ENCODE data around the gene SIM2. TPM values are rescaled to one million over a fixed set of nuclear protein-coding genes. Genes with fewer than 3 reads are reported as not detected.
A peak's percentile ranks its signal among the peaks of the same experiment; 100 is the strongest.

SIM2 gene
- total and polyA plus RNA-seq, 9 donors = 0.01 to 0.23 (median 0.11) TPM; not detected in 4

DNA sequence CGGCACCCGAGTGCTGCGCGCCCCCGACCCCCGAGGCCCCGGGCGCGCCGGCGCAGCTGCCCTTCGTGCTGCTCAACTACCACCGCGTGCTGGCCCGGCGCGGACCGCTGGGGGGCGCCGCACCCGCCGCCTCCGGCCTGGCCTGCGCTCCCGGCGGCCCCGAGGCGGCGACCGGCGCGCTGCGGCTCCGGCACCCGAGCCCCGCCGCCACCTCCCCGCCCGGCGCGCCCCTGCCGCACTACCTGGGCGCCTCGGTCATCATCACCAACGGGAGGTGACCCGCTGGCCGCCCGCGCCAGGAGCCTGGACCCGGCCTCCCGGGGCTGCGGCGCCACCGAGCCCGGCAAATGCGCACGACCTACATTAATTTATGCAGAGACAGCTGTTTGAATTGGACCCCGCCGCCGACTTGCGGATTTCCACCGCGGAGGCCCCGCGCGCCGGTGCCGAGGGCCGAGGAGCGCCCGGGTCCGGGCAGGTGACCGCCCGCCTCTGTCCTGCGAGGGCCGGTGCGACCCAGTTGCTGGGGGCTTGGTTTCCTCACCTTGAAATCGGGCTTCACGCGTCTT, 49.0 kb downstream of the SIM2 start:
- H3K4me3 ChIP-seq = peak overlapping the region; percentile 10
- no peak overlapping the region for H3K27ac ChIP-seq
- no peaks in the 10 kb centered on the region for H3K4me1 ChIP-seq (ENCODE audit: insufficient read depth)
- DNase-seq = peak in 1 of 5 donors; percentile 56
- TF ChIP-seq POLR2A (IDR thresholded peaks at IDR 0.05) (no peak), EP300 (IDR thresholded peaks at IDR 0.05) (no peak)
- TF ChIP-seq, protein P1, sequence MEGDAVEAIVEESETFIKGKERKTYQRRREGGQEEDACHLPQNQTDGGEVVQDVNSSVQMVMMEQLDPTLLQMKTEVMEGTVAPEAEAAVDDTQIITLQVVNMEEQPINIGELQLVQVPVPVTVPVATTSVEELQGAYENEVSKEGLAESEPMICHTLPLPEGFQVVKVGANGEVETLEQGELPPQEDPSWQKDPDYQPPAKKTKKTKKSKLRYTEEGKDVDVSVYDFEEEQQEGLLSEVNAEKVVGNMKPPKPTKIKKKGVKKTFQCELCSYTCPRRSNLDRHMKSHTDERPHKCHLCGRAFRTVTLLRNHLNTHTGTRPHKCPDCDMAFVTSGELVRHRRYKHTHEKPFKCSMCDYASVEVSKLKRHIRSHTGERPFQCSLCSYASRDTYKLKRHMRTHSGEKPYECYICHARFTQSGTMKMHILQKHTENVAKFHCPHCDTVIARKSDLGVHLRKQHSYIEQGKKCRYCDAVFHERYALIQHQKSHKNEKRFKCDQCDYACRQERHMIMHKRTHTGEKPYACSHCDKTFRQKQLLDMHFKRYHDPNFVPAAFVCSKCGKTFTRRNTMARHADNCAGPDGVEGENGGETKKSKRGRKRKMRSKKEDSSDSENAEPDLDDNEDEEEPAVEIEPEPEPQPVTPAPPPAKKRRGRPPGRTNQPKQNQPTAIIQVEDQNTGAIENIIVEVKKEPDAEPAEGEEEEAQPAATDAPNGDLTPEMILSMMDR (IDR thresholded peaks at IDR 0.05) = no peak
- H3K36me3 ChIP-seq = no peaks in the 10 kb centered on the region
- 6 to 19% (median 8%) methylated on average over 24 to 80 of the region's 80 CpGs for WGBS, 3 donors
- H3K27me3 ChIP-seq = no peaks in the 10 kb centered on the region
- H3K9me3 ChIP-seq = no peaks in the 10 kb centered on the region
- intact Hi-C loops (cut with DNase I) = loop anchor here in 1 of 4 donors (5.0 kb wide), 1 partner anchor 179 kb away; no protein-coding TSS in a partner anchor

DNA sequence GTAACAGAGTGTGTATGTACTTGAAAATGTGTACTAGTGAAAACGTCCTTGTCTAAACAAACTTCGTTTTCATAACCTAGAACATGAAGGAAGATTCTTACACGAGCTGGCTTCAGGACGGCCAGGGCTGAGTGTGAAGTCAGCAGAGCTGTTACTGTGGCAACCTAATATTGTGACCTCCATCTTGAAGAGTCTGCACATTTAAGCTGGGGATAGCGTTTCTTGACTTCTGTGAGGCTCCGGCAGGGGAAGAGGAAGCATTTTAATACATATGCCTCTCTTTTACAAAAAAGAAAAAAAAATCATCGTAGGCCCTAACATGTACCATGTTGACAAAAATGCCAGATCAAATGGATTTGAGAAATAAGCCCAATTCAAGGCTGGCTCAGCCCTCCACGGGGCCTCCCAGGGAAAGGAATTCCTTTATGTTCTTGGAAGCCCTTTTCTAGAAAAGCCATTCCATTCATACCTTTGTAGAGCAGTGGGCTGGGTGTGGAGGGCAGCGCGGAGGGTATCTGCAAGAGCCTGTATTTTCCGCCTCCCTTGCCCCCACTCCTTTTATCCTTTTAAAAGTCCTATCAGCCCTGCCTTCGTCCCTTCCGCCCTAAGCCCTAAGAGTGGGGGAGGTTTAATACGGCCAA, 51.1 kb downstream of the SIM2 start:
- no peak for DNase-seq
- intact Hi-C loops (cut with DNase I) = loop anchor here in 1 of 4 donors (5.0 kb wide), 1 partner anchor 177 kb away; no protein-coding TSS in a partner anchor
- H3K4me3 ChIP-seq = no peak overlapping the region
- H3K27ac ChIP-seq = no peak overlapping the region
- no peaks in the 10 kb centered on the region for H3K9me3 ChIP-seq
- H3K27me3 ChIP-seq = no peaks in the 10 kb centered on the region
- no peaks in the 10 kb centered on the region for H3K4me1 ChIP-seq (ENCODE audit: insufficient read depth)
- 90 to 91% (median 90%) methylated on average over 14 of the region's 14 CpGs for WGBS, 3 donors
- TF ChIP-seq, protein P1 (IDR thresholded peaks at IDR 0.05) = no peak
- TF ChIP-seq POLR2A (IDR thresholded peaks at IDR 0.05) (no peak), EP300 (IDR thresholded peaks at IDR 0.05) (no peak)
- H3K36me3 ChIP-seq = no peaks in the 10 kb centered on the region

DNA sequence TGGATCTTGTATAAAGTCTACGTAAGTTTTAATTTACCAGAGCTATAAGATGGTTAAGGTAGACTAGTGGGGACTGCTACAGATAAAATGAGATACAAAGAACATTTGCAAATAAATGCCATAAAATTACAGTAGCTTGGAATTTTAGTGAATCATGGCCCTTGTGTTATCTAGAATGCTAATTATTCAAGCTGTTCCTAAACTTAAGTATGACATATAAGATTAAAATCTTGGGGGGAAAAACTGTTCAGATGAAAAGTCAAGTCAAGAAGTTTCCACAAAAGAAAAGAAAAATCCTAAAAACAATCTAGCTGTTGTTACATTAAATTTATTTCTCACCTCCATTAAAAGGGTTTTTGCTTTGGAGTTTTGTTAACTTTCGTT, 51.7 kb downstream of the SIM2 start:
- no peaks in the 10 kb centered on the region for H3K4me1 ChIP-seq (ENCODE audit: insufficient read depth)
- no peaks in the 10 kb centered on the region for H3K27me3 ChIP-seq
- no peaks in the 10 kb centered on the region for H3K9me3 ChIP-seq
- TF ChIP-seq EP300 (IDR thresholded peaks at IDR 0.05) = no peak
- no peak for TF ChIP-seq POLR2A (IDR thresholded peaks at IDR 0.05)
- TF ChIP-seq, protein P1 (IDR thresholded peaks at IDR 0.05) = no peak
- intact Hi-C loops (cut with DNase I) = no loop called here
- no peak for DNase-seq
- H3K27ac ChIP-seq = no peak overlapping the region
- WGBS, 3 donors = 98 to 99% (median 98%) methylated on average over 2 of the region's 2 CpGs
- no peaks in the 10 kb centered on the region for H3K36me3 ChIP-seq
- H3K4me3 ChIP-seq = no peak overlapping the region

DNA sequence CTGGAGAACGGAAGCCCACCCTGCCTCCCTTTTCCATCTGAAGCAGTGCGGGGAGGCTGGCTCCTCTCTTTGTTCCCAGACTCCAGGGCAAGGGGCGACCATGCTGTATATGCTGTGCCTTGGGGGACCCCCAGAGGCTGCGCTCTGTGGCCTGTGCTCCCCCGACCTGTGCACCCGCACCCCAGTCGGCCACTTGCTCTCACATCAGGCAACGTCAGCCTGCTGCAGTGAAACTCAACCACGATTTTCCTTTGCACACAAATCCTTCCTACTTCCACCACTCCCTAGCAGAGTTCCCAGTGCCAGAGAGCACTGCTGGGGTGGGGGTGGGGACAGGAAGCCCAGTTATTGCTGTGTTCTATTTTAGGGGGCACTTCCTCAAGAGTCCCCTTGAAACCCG, 52.5 kb downstream of the SIM2 start:
- no peak for DNase-seq

DNA sequence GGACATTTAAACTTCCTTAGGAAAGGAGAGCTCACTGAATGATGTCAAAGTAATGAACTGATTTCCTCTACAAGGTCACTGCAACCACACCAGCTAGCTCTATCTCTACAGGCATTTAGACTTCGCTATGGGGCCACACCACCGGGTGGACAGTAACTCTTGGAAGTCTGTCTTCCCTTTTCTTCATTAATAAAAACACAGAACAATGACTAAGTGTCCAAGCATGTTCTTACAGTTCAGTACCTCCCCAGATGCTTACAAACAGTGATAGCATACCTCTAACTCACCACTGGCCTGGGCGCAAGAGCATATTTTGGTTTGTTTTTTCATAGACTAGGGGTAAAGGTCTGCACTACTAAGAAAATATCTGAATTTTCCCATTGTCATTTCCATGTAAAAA, 54.6 kb downstream of the SIM2 start:
- WGBS, 3 donors = 31 to 46% (median 33%) methylated on average over 3 of the region's 3 CpGs
- no peaks in the 10 kb centered on the region for H3K27me3 ChIP-seq
- no peak overlapping the region for H3K4me3 ChIP-seq
- intact Hi-C loops (cut with DNase I) = no loop called here
- TF ChIP-seq, protein P1 (IDR thresholded peaks at IDR 0.05) = no peak
- TF ChIP-seq EP300 (IDR thresholded peaks at IDR 0.05) (no peak), POLR2A (IDR thresholded peaks at IDR 0.05) (no peak)
- H3K27ac ChIP-seq = no peak overlapping the region
- H3K36me3 ChIP-seq = no peaks in the 10 kb centered on the region
- H3K9me3 ChIP-seq = no peaks in the 10 kb centered on the region
- DNase-seq = no peak
- no peaks in the 10 kb centered on the region for H3K4me1 ChIP-seq (ENCODE audit: insufficient read depth)

More for the DNA sequence above, 52.5 kb downstream of the SIM2 start:
- Histone ChIP-seq H3K27me3 (no peaks in the 10 kb centered on the region), H3K4me1 (ENCODE audit: insufficient read depth) (no peaks in the 10 kb centered on the region), H3K36me3 (no peaks in the 10 kb centered on the region), H3K4me3 (no peak overlapping the region), H3K9me3 (no peaks in the 10 kb centered on the region), H3K27ac (no peak overlapping the region)
- no peak for TF ChIP-seq POLR2A (IDR thresholded peaks at IDR 0.05)
- no peak for TF ChIP-seq EP300 (IDR thresholded peaks at IDR 0.05)
- 81 to 84% (median 82%) methylated on average over 10 of the region's 10 CpGs for WGBS, 3 donors
- intact Hi-C loops (cut with DNase I) = no loop called here
